ENCODE data around the gene BHLHA15.

GRCh38 chr7:98211221-98211675 is at the start of gene BHLHA15:
- TF ChIP-seq CTCF (IDR thresholded peaks at IDR 0.05) (no peak), EP300 (IDR thresholded peaks at IDR 0.05) (no peak), POLR2AphosphoS5 (IDR thresholded peaks at IDR 0.05) (no peak), POLR2A (IDR thresholded peaks at IDR 0.05) (no peak)

All from gastroesophageal sphincter (tissue), 3 donors.